ENCODE measurements around the gene SIPA1L2. TPM values are rescaled to one million over a fixed set of nuclear protein-coding genes. Genes with fewer than 3 reads are reported as not detected.
A peak's percentile ranks its signal among the peaks of the same experiment; 100 is the strongest.

The SIPA1L2 gene
- total RNA-seq, 1 donor from 2014 or later, result 14.9 TPM

GRCh38 chr1:232587141-232588008 is 42.6 kb downstream of the SIPA1L2 start:
- H3K4me1 ChIP-seq (ENCODE audit: insufficient read depth, low read length), result peaks cover 4% of the 10 kb centered on the region
- FAIRE-seq (no peak), DNase-seq (ENCODE audit: low read depth) (no peak)
- H3K4me3 ChIP-seq (ENCODE audit: insufficient read depth, low read depth, low read length), result no peak overlapping the region
- peak overlapping the region; percentile 43 for H3K27ac Mint-ChIP-seq (ENCODE audit: unreplicated experiment)
- H3K4me2 ChIP-seq (ENCODE audit: low read length), result no peak overlapping the region
- H2AFZ ChIP-seq (ENCODE audit: low read depth, low read length), result no peak overlapping the region
- no peak overlapping the region for H3K4me3 Mint-ChIP-seq (ENCODE audit: unreplicated experiment)
- no peaks in the 10 kb centered on the region for H3K9me3 Mint-ChIP-seq (ENCODE audit: unreplicated experiment)
- TF ChIP-seq CTCF (IDR thresholded peaks at IDR 0.05; ENCODE audit: insufficient read depth, low read depth, low read length), result no peak
- TF ChIP-seq EZH2 (IDR thresholded peaks at IDR 0.05; ENCODE audit: insufficient read depth, low read length), result no peak
- no peaks in the 10 kb centered on the region for H3K27me3 Mint-ChIP-seq (ENCODE audit: low read depth, unreplicated experiment)
- H3K36me3 ChIP-seq (ENCODE audit: insufficient read depth, low read length), result no peaks in the 10 kb centered on the region
- H3K9me3 ChIP-seq (ENCODE audit: insufficient read depth, low read depth, low read length), result no peaks in the 10 kb centered on the region
- H3K79me2 ChIP-seq (ENCODE audit: insufficient read depth, low read length), result no peaks in the 10 kb centered on the region
- no peak overlapping the region for H3K27ac ChIP-seq (ENCODE audit: low read depth, low read length)
- H3K36me3 Mint-ChIP-seq (ENCODE audit: low read depth, unreplicated experiment), result peaks cover 3% of the 10 kb centered on the region
- peaks cover 16% of the 10 kb centered on the region for H3K4me1 Mint-ChIP-seq (ENCODE audit: low read depth, unreplicated experiment)
- H4K20me1 ChIP-seq (ENCODE audit: insufficient read depth, low read length), result no peaks in the 10 kb centered on the region
- no peak overlapping the region for H3K9ac ChIP-seq (ENCODE audit: low read length)
- no peaks in the 10 kb centered on the region for H3K27me3 ChIP-seq (ENCODE audit: insufficient read depth, low read length)

- TF ChIP-seq CTCF (IDR thresholded peaks at IDR 0.05; ENCODE audit: insufficient read depth, low read depth, low read length) (no peak), EZH2 (IDR thresholded peaks at IDR 0.05; ENCODE audit: insufficient read depth, low read length) (no peak)
- DNase-seq (ENCODE audit: low read depth), result no peak
- Histone ChIP-seq H3K4me1 (ENCODE audit: insufficient read depth, low read length) (peaks cover 4% of the 10 kb centered on the region), H2AFZ (ENCODE audit: low read depth, low read length) (no peak overlapping the region), H3K79me2 (ENCODE audit: insufficient read depth, low read length) (no peaks in the 10 kb centered on the region), H3K9me3 (ENCODE audit: insufficient read depth, low read depth, low read length) (no peaks in the 10 kb centered on the region), H3K4me2 (ENCODE audit: low read length) (no peak overlapping the region), H4K20me1 (ENCODE audit: insufficient read depth, low read length) (no peaks in the 10 kb centered on the region), H3K4me3 (ENCODE audit: insufficient read depth, low read depth, low read length) (no peak overlapping the region), H3K36me3 (ENCODE audit: insufficient read depth, low read length) (no peaks in the 10 kb centered on the region), H3K27ac (ENCODE audit: low read depth, low read length) (no peak overlapping the region), H3K27me3 (ENCODE audit: insufficient read depth, low read length) (no peaks in the 10 kb centered on the region), H3K9ac (ENCODE audit: low read length) (no peak overlapping the region)
- H3K27me3 Mint-ChIP-seq (ENCODE audit: low read depth, unreplicated experiment), result no peaks in the 10 kb centered on the region
- peaks cover 3% of the 10 kb centered on the region for H3K36me3 Mint-ChIP-seq (ENCODE audit: low read depth, unreplicated experiment)
- no peak overlapping the region for H3K4me3 Mint-ChIP-seq (ENCODE audit: unreplicated experiment)
- no peak overlapping the region for H3K27ac Mint-ChIP-seq (ENCODE audit: unreplicated experiment)
- FAIRE-seq, result no peak
- no peaks in the 10 kb centered on the region for H3K9me3 Mint-ChIP-seq (ENCODE audit: unreplicated experiment)
- peaks cover 15% of the 10 kb centered on the region for H3K4me1 Mint-ChIP-seq (ENCODE audit: low read depth, unreplicated experiment)
These were observed 43.3 kb downstream of the SIPA1L2 start for GRCh38 chr1:232586679-232587078.

GRCh38 chr1:232585486-232585885 is 44.4 kb downstream of the SIPA1L2 start:
- Histone ChIP-seq H3K36me3 (ENCODE audit: insufficient read depth, low read length) (no peaks in the 10 kb centered on the region), H3K4me3 (ENCODE audit: insufficient read depth, low read depth, low read length) (no peak overlapping the region), H3K9me3 (ENCODE audit: insufficient read depth, low read depth, low read length) (no peaks in the 10 kb centered on the region), H3K4me1 (ENCODE audit: insufficient read depth, low read length) (peaks cover 4% of the 10 kb centered on the region), H3K27me3 (ENCODE audit: insufficient read depth, low read length) (no peaks in the 10 kb centered on the region), H3K9ac (ENCODE audit: low read length) (no peak overlapping the region), H3K4me2 (ENCODE audit: low read length) (no peak overlapping the region), H2AFZ (ENCODE audit: low read depth, low read length) (no peak overlapping the region), H3K27ac (ENCODE audit: low read depth, low read length) (no peak overlapping the region), H4K20me1 (ENCODE audit: insufficient read depth, low read length) (no peaks in the 10 kb centered on the region), H3K79me2 (ENCODE audit: insufficient read depth, low read length) (peaks cover 2% of the 10 kb centered on the region)
- Mint-ChIP-seq H3K27me3 (ENCODE audit: low read depth, unreplicated experiment) (no peaks in the 10 kb centered on the region), H3K27ac (ENCODE audit: unreplicated experiment) (no peak overlapping the region), H3K9me3 (ENCODE audit: unreplicated experiment) (no peaks in the 10 kb centered on the region), H3K36me3 (ENCODE audit: low read depth, unreplicated experiment) (peaks cover 7% of the 10 kb centered on the region), H3K4me3 (ENCODE audit: unreplicated experiment) (no peak overlapping the region), H3K4me1 (ENCODE audit: low read depth, unreplicated experiment) (peaks cover 10% of the 10 kb centered on the region)
- no peak for FAIRE-seq
- DNase-seq (ENCODE audit: low read depth), result no peak
- TF ChIP-seq EZH2 (IDR thresholded peaks at IDR 0.05; ENCODE audit: insufficient read depth, low read length), result no peak
- TF ChIP-seq CTCF (IDR thresholded peaks at IDR 0.05; ENCODE audit: insufficient read depth, low read depth, low read length), result no peak
